LoVo (cell line): ENCODE results near the gene MND1.

Experiments used
- DNase-seq: peaks from one replicate; pipeline ENCODE4 v3.0.0-alpha.2; 2016; ENCODE audit warnings: low spot score

The MND1 gene

GRCh38 chr4:153346563-153346962 is 2.1 kb downstream of the MND1 start:
- no peak for DNase-seq

- DNase-seq, result no peak
These were observed 2.6 kb downstream of the MND1 start for GRCh38 chr4:153347117-153347516.

GRCh38 chr4:153348006-153348405 is 3.5 kb downstream of the MND1 start:
- no peak for DNase-seq

GRCh38 chr4:153349206-153349805 is 4.8 kb downstream of the MND1 start:
- DNase-seq, result no peak

GRCh38 chr4:153362184-153362583 is 17.7 kb downstream of the MND1 start:
- no peak for DNase-seq

GRCh38 chr4:153364061-153364460 is 19.6 kb downstream of the MND1 start:
- DNase-seq, result no peak

- no peak for DNase-seq
These were observed 20.5 kb downstream of the MND1 start for GRCh38 chr4:153365003-153365402.

GRCh38 chr4:153366486-153366885 is 22.0 kb downstream of the MND1 start:
- DNase-seq, result no peak

GRCh38 chr4:153367092-153367491 is 22.6 kb downstream of the MND1 start:
- DNase-seq, result no peak

GRCh38 chr4:153369021-153369420 is 24.5 kb downstream of the MND1 start:
- no peak for DNase-seq

- no peak for DNase-seq
These were observed 27.3 kb downstream of the MND1 start for GRCh38 chr4:153371701-153372234.

GRCh38 chr4:153372967-153373562 is 28.6 kb downstream of the MND1 start:
- DNase-seq, result no peak

GRCh38 chr4:153374442-153374841 is 30.0 kb downstream of the MND1 start:
- DNase-seq, result no peak

- no peak for DNase-seq
These were observed 30.8 kb downstream of the MND1 start for GRCh38 chr4:153375303-153375702.

GRCh38 chr4:153383131-153383530 is 38.6 kb downstream of the MND1 start:
- no peak for DNase-seq

GRCh38 chr4:153384160-153384559 is 39.7 kb downstream of the MND1 start:
- no peak for DNase-seq

GRCh38 chr4:153385784-153386183 is 41.3 kb downstream of the MND1 start:
- DNase-seq, result no peak

GRCh38 chr4:153387981-153388380 is 43.5 kb downstream of the MND1 start:
- DNase-seq, result no peak

- no peak for DNase-seq
These were observed 48.9 kb downstream of the MND1 start for GRCh38 chr4:153393397-153393796.

- DNase-seq, result no peak
These were observed 50.5 kb downstream of the MND1 start for GRCh38 chr4:153394945-153395344.

- DNase-seq, result no peak
These were observed 54.2 kb downstream of the MND1 start for GRCh38 chr4:153398713-153399112.

- no peak for DNase-seq
These were observed 54.9 kb downstream of the MND1 start for GRCh38 chr4:153399358-153399757.

GRCh38 chr4:153401501-153401900 is 57.0 kb downstream of the MND1 start:
- no peak for DNase-seq

- DNase-seq, result no peak
These were observed 57.9 kb downstream of the MND1 start for GRCh38 chr4:153402366-153402765.
